IPS-18a (cell line): ENCODE results near the gene SLPI.

Experiments used
- H3K27ac ChIP-seq: one replicate; pipeline ENCODE4 v1.5.1; 2013; ENCODE audit warnings: low read length
- H3K27me3 ChIP-seq: one replicate; pipeline ENCODE4 v1.6.1; 2013; ENCODE audit warnings: mild to moderate bottlenecking, low read length; ENCODE audit not compliant: control insufficient read depth, insufficient read depth
- H3K36me3 ChIP-seq: one replicate; pipeline ENCODE4 v1.6.1; 2013; ENCODE audit warnings: low read depth, low read length; ENCODE audit not compliant: control insufficient read depth
- H3K4me1 ChIP-seq: one replicate; pipeline ENCODE4 v1.6.1; 2013; ENCODE audit warnings: low read depth, low read length; ENCODE audit not compliant: control insufficient read depth
- H3K4me3 ChIP-seq: one replicate; pipeline ENCODE4 v1.5.1; 2013; ENCODE audit warnings: low read length
- H3K9ac ChIP-seq: one replicate; pipeline ENCODE4 v1.6.1; 2013; ENCODE audit warnings: mild to moderate bottlenecking, low read length, moderate library complexity
- H3K9me3 ChIP-seq: one replicate; pipeline ENCODE4 v1.6.1; 2013; ENCODE audit warnings: low read depth, low read length; ENCODE audit not compliant: control insufficient read depth

SLPI gene

DNA sequence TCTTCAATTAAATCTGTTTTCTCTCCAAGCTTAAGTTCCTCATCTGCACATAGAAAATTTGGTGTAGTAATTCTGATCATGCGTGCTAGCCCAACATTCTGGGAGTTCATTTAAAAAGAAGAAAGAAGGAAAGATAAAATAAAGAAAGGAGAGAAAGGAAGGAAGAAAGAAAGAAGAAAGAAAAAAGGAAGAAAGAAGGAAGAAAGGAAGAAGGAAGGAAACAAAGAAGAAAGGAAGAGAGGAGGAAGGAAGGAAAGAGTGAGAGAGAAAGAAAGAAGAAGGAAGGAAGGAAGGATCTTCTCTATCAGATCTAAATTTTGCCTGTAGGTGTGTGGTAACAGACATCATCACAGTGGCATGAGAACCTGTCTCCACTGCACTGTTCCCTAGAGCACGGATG is 16.2 kb downstream of the SLPI start:
- no peaks in the 10 kb centered on the region for H3K9me3 ChIP-seq
- no peak overlapping the region for H3K9ac ChIP-seq
- no peak overlapping the region for H3K27ac ChIP-seq
- H3K27me3 ChIP-seq, result no peaks in the 10 kb centered on the region
- no peaks in the 10 kb centered on the region for H3K36me3 ChIP-seq
- no peaks in the 10 kb centered on the region for H3K4me1 ChIP-seq
- no peak overlapping the region for H3K4me3 ChIP-seq

DNA sequence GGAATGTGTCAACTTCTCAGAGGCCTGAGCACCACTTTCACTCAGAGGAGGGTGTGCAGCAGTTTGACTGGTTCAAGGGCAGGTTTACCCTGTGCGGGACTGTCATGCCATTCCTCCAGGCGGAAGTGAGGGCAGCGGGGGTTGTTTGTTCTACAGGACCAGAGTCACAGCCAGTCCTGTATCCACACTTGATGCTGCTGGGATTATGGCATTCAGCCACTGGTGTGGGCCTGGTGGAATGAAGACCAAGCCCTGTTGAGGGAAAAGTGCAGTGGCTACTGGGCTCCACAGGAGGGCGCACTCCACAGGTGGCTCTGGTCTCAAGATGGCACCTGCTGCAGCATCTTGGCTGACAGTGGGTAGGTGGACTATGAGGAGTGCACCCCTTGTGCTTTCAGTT is 18.4 kb downstream of the SLPI start:
- Histone ChIP-seq H3K27ac (no peak overlapping the region), H3K9me3 (no peaks in the 10 kb centered on the region), H3K27me3 (no peaks in the 10 kb centered on the region), H3K36me3 (no peaks in the 10 kb centered on the region), H3K4me1 (no peaks in the 10 kb centered on the region), H3K9ac (no peak overlapping the region), H3K4me3 (no peak overlapping the region)

DNA sequence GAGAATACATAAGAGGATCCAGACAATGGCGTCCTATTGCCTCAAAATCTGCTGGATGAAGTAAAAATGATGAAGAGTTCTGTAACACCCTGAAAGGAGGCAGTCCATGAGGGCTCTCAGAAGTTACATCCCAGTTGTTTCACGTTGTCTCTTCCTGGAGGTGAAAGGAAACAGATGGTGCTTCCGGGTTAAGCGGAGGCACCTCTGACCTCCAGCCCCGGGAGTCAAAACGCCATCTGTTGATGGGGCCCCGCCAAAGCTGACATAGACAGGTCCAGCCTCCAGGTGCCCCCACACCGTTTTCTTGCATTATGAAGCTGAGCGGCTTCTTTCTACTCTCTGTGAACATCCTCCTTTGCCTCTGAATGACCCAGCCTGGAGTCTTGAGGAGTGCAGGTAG is 23.7 kb downstream of the SLPI start:
- H3K27ac ChIP-seq, result no peak overlapping the region
- H3K4me3 ChIP-seq, result no peak overlapping the region
- no peaks in the 10 kb centered on the region for H3K9me3 ChIP-seq
- H3K27me3 ChIP-seq, result no peaks in the 10 kb centered on the region
- no peaks in the 10 kb centered on the region for H3K4me1 ChIP-seq
- no peaks in the 10 kb centered on the region for H3K36me3 ChIP-seq
- no peak overlapping the region for H3K9ac ChIP-seq

GRCh38 chr20:45229264-45230056 is 24.9 kb downstream of the SLPI start:
- Histone ChIP-seq H3K4me3 (no peak overlapping the region), H3K27ac (no peak overlapping the region), H3K4me1 (no peaks in the 10 kb centered on the region), H3K36me3 (no peaks in the 10 kb centered on the region), H3K9me3 (no peaks in the 10 kb centered on the region), H3K9ac (no peak overlapping the region), H3K27me3 (no peaks in the 10 kb centered on the region)

- H3K4me3 ChIP-seq, result no peak overlapping the region
- no peaks in the 10 kb centered on the region for H3K27me3 ChIP-seq
- H3K9me3 ChIP-seq, result no peaks in the 10 kb centered on the region
- H3K36me3 ChIP-seq, result no peaks in the 10 kb centered on the region
- no peaks in the 10 kb centered on the region for H3K4me1 ChIP-seq
- H3K9ac ChIP-seq, result no peak overlapping the region
- H3K27ac ChIP-seq, result no peak overlapping the region
Observed at GRCh38 chr20:45226287-45226686, 28.1 kb downstream of the SLPI start.

GRCh38 chr20:45223136-45223535 is 31.2 kb downstream of the SLPI start:
- Histone ChIP-seq H3K4me3 (no peak overlapping the region), H3K4me1 (no peaks in the 10 kb centered on the region), H3K36me3 (no peaks in the 10 kb centered on the region), H3K9ac (no peak overlapping the region), H3K27me3 (no peaks in the 10 kb centered on the region), H3K27ac (no peak overlapping the region), H3K9me3 (no peaks in the 10 kb centered on the region)

- no peaks in the 10 kb centered on the region for H3K9me3 ChIP-seq
- H3K4me1 ChIP-seq, result no peaks in the 10 kb centered on the region
- no peaks in the 10 kb centered on the region for H3K27me3 ChIP-seq
- no peak within 1 kb of the TSS for H3K9ac ChIP-seq
- H3K36me3 ChIP-seq, result no peaks in the 10 kb centered on the region
- no peak within 1 kb of the TSS for H3K27ac ChIP-seq
- H3K4me3 ChIP-seq, result no peak within 1 kb of the TSS
Observed at GRCh38 chr20:45221076-45221475, 33.3 kb downstream of the SLPI start, which contains the start of gene SEMG2. Gene SEMG2, plus strand, starts transcription at chr20:45221373. Its CDS starts 17 bp downstream, at chr20:45221390.

- H3K27ac ChIP-seq, result no peak overlapping the region
- no peaks in the 10 kb centered on the region for H3K4me1 ChIP-seq
- no peak overlapping the region for H3K4me3 ChIP-seq
- no peaks in the 10 kb centered on the region for H3K9me3 ChIP-seq
- H3K36me3 ChIP-seq, result no peaks in the 10 kb centered on the region
- no peaks in the 10 kb centered on the region for H3K27me3 ChIP-seq
- no peak overlapping the region for H3K9ac ChIP-seq
Observed at GRCh38 chr20:45218636-45219035, 35.7 kb downstream of the SLPI start.

DNA sequence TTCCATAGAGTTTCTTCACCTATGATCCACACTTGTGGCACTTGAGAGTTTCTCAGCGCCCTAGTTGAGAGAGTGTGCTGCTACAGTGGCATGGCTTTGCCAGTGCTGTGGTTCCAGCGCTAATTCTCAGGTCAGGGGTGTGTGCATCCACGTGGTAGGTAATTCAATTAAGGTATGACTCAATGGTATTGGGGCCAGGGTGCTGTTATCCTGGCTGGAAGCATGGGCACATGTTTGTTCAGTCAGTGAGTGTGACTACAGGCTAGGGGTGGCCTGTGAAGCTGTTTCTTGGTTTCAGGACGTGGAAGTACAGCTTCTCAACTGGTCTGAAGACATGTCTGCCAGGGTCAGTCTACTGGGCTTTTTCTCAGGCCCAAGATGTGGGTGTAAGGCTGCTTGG is 36.2 kb downstream of the SLPI start:
- H3K9ac ChIP-seq, result no peak overlapping the region
- H3K9me3 ChIP-seq, result no peaks in the 10 kb centered on the region
- H3K4me1 ChIP-seq, result no peaks in the 10 kb centered on the region
- no peak overlapping the region for H3K4me3 ChIP-seq
- no peak overlapping the region for H3K27ac ChIP-seq
- no peaks in the 10 kb centered on the region for H3K36me3 ChIP-seq
- no peaks in the 10 kb centered on the region for H3K27me3 ChIP-seq

GRCh38 chr20:45212836-45213235 is 41.5 kb downstream of the SLPI start:
- Histone ChIP-seq H3K36me3 (no peaks in the 10 kb centered on the region), H3K4me1 (peaks cover 21% of the 10 kb centered on the region), H3K4me3 (no peak overlapping the region), H3K27ac (no peak overlapping the region), H3K27me3 (no peaks in the 10 kb centered on the region), H3K9ac (no peak overlapping the region), H3K9me3 (peaks cover 5% of the 10 kb centered on the region)

DNA sequence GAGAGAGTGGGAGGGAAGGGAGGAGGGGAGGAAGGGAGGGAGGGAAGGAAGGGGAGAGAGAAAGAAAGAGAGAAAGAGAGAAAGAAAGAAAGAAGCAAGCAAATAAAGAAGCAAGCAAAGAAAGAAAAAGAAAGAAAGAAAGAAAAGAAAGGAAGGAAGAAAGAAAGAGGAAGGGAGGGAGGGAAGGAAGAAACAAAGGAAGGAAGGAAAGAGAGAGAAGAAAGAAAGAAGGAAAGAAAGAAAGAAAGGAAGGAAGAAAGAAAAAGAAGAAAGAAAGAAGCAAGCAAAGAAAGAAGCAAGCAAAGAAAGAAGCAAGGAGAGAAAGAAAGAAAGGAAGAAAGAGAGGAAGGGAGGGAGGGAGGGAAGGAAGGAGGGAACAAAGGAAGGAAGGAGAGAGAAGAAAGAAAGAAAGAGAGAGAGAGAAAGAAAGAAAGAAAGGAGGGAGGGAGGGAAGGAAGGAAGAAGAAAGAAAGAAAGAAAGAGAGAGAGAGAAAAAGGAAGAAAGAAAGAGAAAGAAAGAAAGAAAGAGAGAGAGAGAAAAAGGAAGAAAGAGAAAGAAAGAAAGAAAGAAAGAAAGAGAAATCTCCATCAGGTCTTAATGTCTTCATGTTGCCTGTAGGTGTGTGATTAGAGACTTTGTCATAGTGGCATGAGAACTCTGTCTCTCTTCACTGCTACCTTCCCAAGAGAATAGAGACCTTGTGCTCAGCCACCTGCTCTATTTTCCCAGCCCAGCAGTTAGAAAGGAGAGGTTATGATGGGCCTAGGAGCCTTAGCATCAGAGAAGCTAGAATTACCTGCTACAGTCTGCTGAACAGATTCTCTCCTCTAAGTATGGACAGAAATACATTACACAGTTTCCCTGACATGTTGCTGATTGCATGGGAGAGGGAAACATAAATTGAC is 42.5 kb downstream of the SLPI start:
- no peaks in the 10 kb centered on the region for H3K36me3 ChIP-seq
- peaks cover 5% of the 10 kb centered on the region for H3K9me3 ChIP-seq
- H3K4me1 ChIP-seq, result peaks cover 24% of the 10 kb centered on the region
- H3K4me3 ChIP-seq, result no peak overlapping the region
- no peak overlapping the region for H3K27ac ChIP-seq
- no peak overlapping the region for H3K9ac ChIP-seq
- no peaks in the 10 kb centered on the region for H3K27me3 ChIP-seq
